Muscle layer of colon (tissue), 2 donors: ENCODE measurements around the gene ZEB1.
"Not testable (repeated sequence)": the region's sequence is repeated elsewhere in the genome, so short reads cannot be mapped to it uniquely, and the experiment has no call there.

Source experiments
- H3K27ac ChIP-seq: one replicate; pipeline ENCODE4 v1.7.0; 2013; ENCODE audit warnings: low read depth, mild to moderate bottlenecking, low read length, moderate library complexity
- H3K27me3 ChIP-seq, 2 donors: one replicate each; pipeline ENCODE4 v1.7.0; 2013; ENCODE audit warnings: low read length in 2 of 2, mild to moderate bottlenecking in 2 of 2; ENCODE audit not compliant: insufficient read depth in 2 of 2, control insufficient read depth in 1 of 2
- H3K36me3 ChIP-seq: one replicate; pipeline ENCODE4 v1.7.0; 2013; ENCODE audit warnings: mild to moderate bottlenecking, low read length; ENCODE audit not compliant: insufficient read depth
- H3K4me1 ChIP-seq: one replicate; pipeline ENCODE4 v1.7.0; 2013; ENCODE audit warnings: mild to moderate bottlenecking, low read length; ENCODE audit not compliant: insufficient read depth
- H3K4me3 ChIP-seq, 2 donors: one replicate each; pipeline ENCODE4 v1.7.0; 2013; ENCODE audit warnings: low read length in 2 of 2, low read depth in 1 of 2, mild to moderate bottlenecking in 1 of 2, moderate library complexity in 1 of 2
- H3K9ac ChIP-seq: one replicate; pipeline ENCODE4 v1.7.0; 2013; ENCODE audit warnings: low read length
- H3K9me3 ChIP-seq: one replicate; pipeline ENCODE4 v1.7.0; 2013; ENCODE audit warnings: mild to moderate bottlenecking, low read length
- donor health status: abdominal sarcoma.
- donor health status: Adenocarcinoma of cecum.

ZEB1 gene

GRCh38 chr10:31350891-31351290, 31.9 kb downstream of the ZEB1 start:
- no peak overlapping the region for H3K27ac ChIP-seq
- no peak overlapping the region for H3K9ac ChIP-seq
- no peak overlapping the region for H3K4me3 ChIP-seq
- no peaks in the 10 kb centered on the region for H3K36me3 ChIP-seq
- H3K4me1 ChIP-seq: peaks cover 30% of the 10 kb centered on the region
- no peaks in the 10 kb centered on the region for H3K9me3 ChIP-seq
- H3K27me3 ChIP-seq: no peaks in the 10 kb centered on the region

GRCh38 chr10:31352436-31353226, 33.6 kb downstream of the ZEB1 start:
- no peaks in the 10 kb centered on the region for H3K27me3 ChIP-seq
- H3K4me3 ChIP-seq: no peak overlapping the region
- no peak overlapping the region for H3K27ac ChIP-seq
- no peak overlapping the region for H3K9ac ChIP-seq
- peaks cover 19% of the 10 kb centered on the region for H3K4me1 ChIP-seq
- no peaks in the 10 kb centered on the region for H3K36me3 ChIP-seq
- H3K9me3 ChIP-seq: no peaks in the 10 kb centered on the region

- H3K36me3 ChIP-seq: no peaks in the 10 kb centered on the region
- no peak overlapping the region for H3K4me3 ChIP-seq
- H3K9me3 ChIP-seq: no peaks in the 10 kb centered on the region
- no peak overlapping the region for H3K27ac ChIP-seq
- H3K27me3 ChIP-seq: no peaks in the 10 kb centered on the region
- H3K4me1 ChIP-seq: peaks cover 12% of the 10 kb centered on the region
- no peak overlapping the region for H3K9ac ChIP-seq
Measured at GRCh38 chr10:31353574-31353973, 34.6 kb downstream of the ZEB1 start.

- no peaks in the 10 kb centered on the region for H3K9me3 ChIP-seq
- no peak overlapping the region for H3K27ac ChIP-seq
- no peaks in the 10 kb centered on the region for H3K27me3 ChIP-seq
- H3K4me1 ChIP-seq: peaks cover 12% of the 10 kb centered on the region
- no peaks in the 10 kb centered on the region for H3K36me3 ChIP-seq
- no peak overlapping the region for H3K9ac ChIP-seq
- H3K4me3 ChIP-seq: no peak overlapping the region
Measured at GRCh38 chr10:31358688-31359330, 39.8 kb downstream of the ZEB1 start.

GRCh38 chr10:31359979-31360378, 41.0 kb downstream of the ZEB1 start:
- H3K4me3 ChIP-seq: no peak overlapping the region
- peaks cover 7% of the 10 kb centered on the region for H3K4me1 ChIP-seq
- no peaks in the 10 kb centered on the region for H3K9me3 ChIP-seq
- H3K27me3 ChIP-seq: no peaks in the 10 kb centered on the region
- no peak overlapping the region for H3K27ac ChIP-seq
- H3K36me3 ChIP-seq: no peaks in the 10 kb centered on the region
- no peak overlapping the region for H3K9ac ChIP-seq

GRCh38 chr10:31361475-31361874, 42.5 kb downstream of the ZEB1 start:
- H3K9me3 ChIP-seq, H3K4me3 ChIP-seq, H3K27me3 ChIP-seq: not testable (repeated sequence)

GRCh38 chr10:31362023-31362641, 43.1 kb downstream of the ZEB1 start:
- no peaks in the 10 kb centered on the region for H3K9me3 ChIP-seq
- H3K27me3 ChIP-seq: no peaks in the 10 kb centered on the region
- H3K27ac ChIP-seq: no peak overlapping the region
- H3K36me3 ChIP-seq: no peaks in the 10 kb centered on the region
- no peak overlapping the region for H3K4me3 ChIP-seq
- H3K4me1 ChIP-seq: peaks cover 11% of the 10 kb centered on the region
- no peak overlapping the region for H3K9ac ChIP-seq

More at GRCh38 chr10:31361475-31361874, 42.5 kb downstream of the ZEB1 start:
- not testable (repeated sequence) for H3K36me3 ChIP-seq, H3K9ac ChIP-seq, H3K27ac ChIP-seq, H3K4me1 ChIP-seq

- H3K9me3 ChIP-seq, H3K9ac ChIP-seq, H3K27ac ChIP-seq, H3K27me3 ChIP-seq, H3K36me3 ChIP-seq, H3K4me3 ChIP-seq: not testable (repeated sequence)
- peaks cover 11% of the 10 kb centered on the region for H3K4me1 ChIP-seq
Measured at GRCh38 chr10:31363696-31364095, 44.7 kb downstream of the ZEB1 start.

- H3K4me3 ChIP-seq, H3K27me3 ChIP-seq, H3K9ac ChIP-seq, H3K9me3 ChIP-seq, H3K27ac ChIP-seq, H3K4me1 ChIP-seq, H3K36me3 ChIP-seq: not testable (repeated sequence)
Measured at GRCh38 chr10:31364238-31364637, 45.2 kb downstream of the ZEB1 start.

- Histone ChIP-seq H3K27ac (no peak overlapping the region), H3K4me1 (peaks cover 18% of the 10 kb centered on the region), H3K4me3 (no peak overlapping the region), H3K36me3 (no peaks in the 10 kb centered on the region), H3K9me3 (no peaks in the 10 kb centered on the region), H3K9ac (no peak overlapping the region), H3K27me3 (no peaks in the 10 kb centered on the region)
Measured at GRCh38 chr10:31366703-31367102, 47.7 kb downstream of the ZEB1 start.

GRCh38 chr10:31368724-31369123, 49.7 kb downstream of the ZEB1 start:
- Histone ChIP-seq H3K9ac (no peak overlapping the region), H3K9me3 (no peaks in the 10 kb centered on the region), H3K27ac (no peak overlapping the region), H3K4me3 (no peak overlapping the region), H3K4me1 (peaks cover 20% of the 10 kb centered on the region), H3K36me3 (no peaks in the 10 kb centered on the region), H3K27me3 (no peaks in the 10 kb centered on the region)
